Activated T-cell treated with anti-CD3 and anti-CD28 coated beads, Interleukin-2, amount 50 U/mL, for 24 hours (primary cell): ENCODE results near the gene ZPBP2.

Experiments used
- DNase-seq: peaks from one replicate; pipeline ENCODE4 v3.0.0-alpha.2; 2020
- H3K27ac Mint-ChIP-seq: 2 replicates; pipeline ENCODE4 v1.8.0; 2020; ENCODE audit warnings: mild to moderate bottlenecking, mixed read lengths
- H3K27me3 Mint-ChIP-seq: 2 replicates; pipeline ENCODE4 v1.8.0; 2020; ENCODE audit warnings: mixed read lengths
- H3K36me3 Mint-ChIP-seq: 2 replicates; pipeline ENCODE4 v1.8.0; 2020; ENCODE audit warnings: low read depth, mixed read lengths
- H3K4me1 Mint-ChIP-seq: 2 replicates; pipeline ENCODE4 v1.8.0; 2020; ENCODE audit warnings: low read depth, mixed read lengths
- H3K4me3 Mint-ChIP-seq: 2 replicates; pipeline ENCODE4 v1.8.0; 2020; ENCODE audit warnings: mild to moderate bottlenecking, moderate library complexity, mixed read lengths
- H3K9me3 Mint-ChIP-seq: 2 replicates; pipeline ENCODE4 v1.8.0; 2020; ENCODE audit warnings: mixed read lengths

Gene ZPBP2

GRCh38 chr17:39926588-39927100, 58.6 kb downstream of the ZPBP2 start:
- Mint-ChIP-seq H3K36me3 (peaks cover 56% of the 10 kb centered on the region), H3K4me1 (peaks cover 69% of the 10 kb centered on the region), H3K9me3 (no peaks in the 10 kb centered on the region), H3K4me3 (peak overlapping the region; percentile 86), H3K27ac (peak overlapping the region; percentile 93), H3K27me3 (no peaks in the 10 kb centered on the region)
- peak; percentile 71 for DNase-seq
